Measurements from ENCODE around the gene WDFY4. TPM values are rescaled to one million over a fixed set of nuclear protein-coding genes. Genes with fewer than 3 reads are reported as not detected.

The WDFY4 gene
- total RNA-seq, 1 experiment from 2014 or later: not detected

DNA sequence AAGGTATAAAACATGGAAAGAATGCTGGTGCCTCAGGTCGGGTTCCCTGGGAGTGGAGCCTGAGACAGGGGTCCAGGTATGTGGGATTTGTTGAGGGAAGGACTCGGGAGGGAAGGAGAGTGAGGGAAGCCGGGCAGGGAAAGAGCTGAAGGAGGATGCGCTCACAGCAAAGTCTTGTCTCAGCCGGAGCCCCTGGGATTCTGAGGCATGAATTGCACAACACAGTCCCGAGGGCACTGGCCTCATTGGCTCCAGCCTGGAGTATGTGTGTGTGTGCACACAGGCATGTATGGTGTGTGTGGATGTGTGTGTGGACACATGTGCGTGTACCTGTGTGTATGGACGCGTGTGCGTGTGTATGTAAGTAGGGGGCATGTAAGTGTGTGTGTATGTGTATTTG is 87.4 kb downstream of the WDFY4 start:
- no peak overlapping the region for H3T11ph ChIP-seq (ENCODE audit: low read length)
- H3K4me1 Mint-ChIP-seq: peaks cover 20 to 23% of the 10 kb centered on the region in 2 experiments
- no peak overlapping the region for H2BK15ac ChIP-seq (ENCODE audit: low read depth, low read length)
- H3K27me3 ChIP-seq (ENCODE audit: insufficient read depth, low read length): no peaks in the 10 kb centered on the region
- H3K4me2 ChIP-seq (ENCODE audit: insufficient read depth, insufficient read length, low read length): no peak overlapping the region
- no peak for TF ChIP-seq CTCF (conservative IDR thresholded peaks at IDR 0.05)
- H2AFZ ChIP-seq (ENCODE audit: low read length): no peak overlapping the region
- H3K79me2 ChIP-seq (ENCODE audit: insufficient read depth, low read length): no peaks in the 10 kb centered on the region
- H3K27ac Mint-ChIP-seq: peak overlapping the region in 2 of 3 experiments; percentile 34 to 50; a peak in 4 of 7 replicates
- no peak overlapping the region for H2BK5ac ChIP-seq (ENCODE audit: insufficient read length, low read length)
- no peak overlapping the region for H4K5ac ChIP-seq (ENCODE audit: insufficient read length, low read depth, low read length)
- no peak overlapping the region for H3K56ac ChIP-seq (ENCODE audit: insufficient read length, low read depth, low read length)
- H3K27me3 Mint-ChIP-seq (ENCODE audit: low read depth): no peaks in the 10 kb centered on the region; the same call in 1 of the 2 replicates
- no peaks in the 10 kb centered on the region; a peak in 1 of 5 replicates for H3K9me3 Mint-ChIP-seq
- H3K4ac ChIP-seq (ENCODE audit: low read depth, low read length): no peak overlapping the region
- no peak overlapping the region for H4K91ac ChIP-seq (ENCODE audit: insufficient read length, low read depth, low read length)
- peaks cover 2% of the 10 kb centered on the region; the same call in 1 of the 2 replicates for H3K4me1 ChIP-seq (ENCODE audit: insufficient read depth, low read length)
- H3K27ac ChIP-seq (ENCODE audit: insufficient read length, low read depth, low read length): no peak overlapping the region
- no peaks in the 10 kb centered on the region for H3K23me2 ChIP-seq (ENCODE audit: insufficient read length, low read depth, low read length, poor library complexity, severe bottlenecking)
- H3K18ac ChIP-seq (ENCODE audit: insufficient read length, low read depth, low read length): no peak overlapping the region
- H3K23ac ChIP-seq (ENCODE audit: insufficient read length, low read depth, low read length): no peak overlapping the region
- H3K36me3 Mint-ChIP-seq (ENCODE audit: insufficient read depth in 1 of 3, low read depth in 3 of 3): no peaks in the 10 kb centered on the region
- no peaks in the 10 kb centered on the region for H3K79me1 ChIP-seq (ENCODE audit: insufficient read depth, low read depth, low read length, poor library complexity, severe bottlenecking)
- H3K14ac ChIP-seq (ENCODE audit: insufficient read depth, low read length): no peak overlapping the region
- H4K8ac ChIP-seq (replicated peaks; ENCODE audit: insufficient read length, low read depth, low read length): no peak overlapping the region
- no peak overlapping the region for H2BK120ac ChIP-seq (ENCODE audit: low read depth, low read length, poor library complexity, severe bottlenecking)
- no peak for DNase-seq
- H3K9me3 ChIP-seq (ENCODE audit: control insufficient read depth, low read depth, low read length): no peaks in the 10 kb centered on the region
- H2BK12ac ChIP-seq (ENCODE audit: insufficient read length, low read depth, low read length): no peak overlapping the region
- no peak overlapping the region for H2BK20ac ChIP-seq (ENCODE audit: low read depth, low read length, poor library complexity, severe bottlenecking)
- H3K4me3 Mint-ChIP-seq: no peak overlapping the region; a peak in 1 of 5 replicates
- peaks cover 2% of the 10 kb centered on the region for H4K20me1 ChIP-seq (ENCODE audit: control insufficient read depth, insufficient read depth, insufficient read length)
- H3K9ac ChIP-seq (ENCODE audit: extremely low read depth, insufficient read length, low read length): no peak overlapping the region
- no peak overlapping the region for H2AK5ac ChIP-seq (ENCODE audit: insufficient read length, low read length)
- WGBS (ENCODE audit: extremely low coverage, insufficient read length, low lambda C conversion rate): no CpG with 5 or more reads among the region's 10 CpGs

Measured in H9 (cell line).